HT-29 (cell line): ENCODE data around the gene ZFYVE9. TPM values are rescaled to one million over a fixed set of nuclear protein-coding genes. Genes with fewer than 3 reads are reported as not detected.
"Not testable (repeated sequence)": the region's sequence is repeated elsewhere in the genome, so short reads cannot be mapped to it uniquely, and the experiment has no call there.

Source experiments
- DNase-seq: peaks from one replicate; pipeline ENCODE4 v3.0.0-alpha.2; 2015; ENCODE audit warnings: low spot score
- total RNA-seq: library from RNA; depleted of rRNA; stranded (reverse); fragments of >200 nt; shearing (Covaris generic); gene quantifications from 2 replicates; pipeline ENCODE4 v1.2.3, GENCODE V29; 2014

Gene ZFYVE9
- total RNA-seq, 1 experiment from 2014 or later, result 6.3 TPM

DNA sequence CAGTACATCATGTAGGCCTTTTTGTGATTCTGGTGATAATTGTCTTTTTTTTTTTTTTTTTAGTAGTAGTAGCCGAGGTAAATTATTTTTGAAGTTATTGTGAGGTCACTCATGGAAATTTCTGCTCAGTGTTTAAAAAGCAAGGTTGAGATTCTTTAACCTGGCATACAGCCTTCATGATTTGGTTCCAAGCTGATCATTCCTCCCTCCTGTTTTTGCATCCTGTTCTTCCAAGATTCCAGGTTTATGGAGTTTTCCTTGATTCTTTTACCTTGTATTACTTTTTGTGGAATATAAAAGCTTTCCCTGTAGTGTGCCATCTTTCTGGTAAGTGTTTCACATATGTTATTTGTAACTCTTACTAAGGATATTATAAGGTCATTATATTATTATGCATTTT, 9.1 kb downstream of the ZFYVE9 start:
- no peak for DNase-seq

DNA sequence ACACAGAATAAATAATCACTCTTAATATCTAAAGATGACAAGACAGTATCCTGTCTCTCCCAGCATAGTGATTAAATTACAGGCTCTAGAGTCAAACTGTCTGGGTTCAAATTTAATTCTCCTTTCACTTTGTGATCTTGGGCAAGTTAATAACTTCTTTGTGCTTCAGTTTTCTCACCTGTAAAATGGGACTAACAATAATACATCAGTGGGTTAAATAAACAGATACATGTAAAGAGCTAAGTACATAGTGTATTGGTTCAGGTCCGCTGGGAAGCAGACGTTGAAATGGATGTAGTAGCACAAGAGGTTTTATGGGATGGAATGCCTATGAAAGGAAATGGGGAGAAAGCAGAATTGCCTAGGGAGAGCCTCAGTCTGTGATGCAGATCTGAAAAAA, 10.7 kb downstream of the ZFYVE9 start:
- DNase-seq, result no peak

DNA sequence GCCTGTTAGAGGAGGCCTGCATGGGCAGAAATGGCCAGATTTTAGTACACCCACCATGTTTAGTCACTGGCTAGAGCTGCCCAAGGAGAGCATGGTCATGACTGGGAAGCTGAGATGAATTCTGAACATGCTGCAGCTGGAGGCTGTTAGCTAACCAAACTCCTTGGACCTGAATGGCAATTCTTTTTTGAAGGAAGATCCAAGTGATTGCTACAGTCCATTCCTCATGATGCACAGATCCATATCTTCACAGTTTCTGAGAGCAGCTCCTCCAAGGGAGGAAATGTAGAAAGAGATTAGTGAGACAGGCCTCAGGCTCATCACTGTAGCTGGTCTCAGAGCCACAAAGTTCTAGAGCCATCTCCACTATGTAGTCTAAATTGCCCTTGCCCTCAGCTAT, 11.1 kb downstream of the ZFYVE9 start:
- DNase-seq, result no peak

DNA sequence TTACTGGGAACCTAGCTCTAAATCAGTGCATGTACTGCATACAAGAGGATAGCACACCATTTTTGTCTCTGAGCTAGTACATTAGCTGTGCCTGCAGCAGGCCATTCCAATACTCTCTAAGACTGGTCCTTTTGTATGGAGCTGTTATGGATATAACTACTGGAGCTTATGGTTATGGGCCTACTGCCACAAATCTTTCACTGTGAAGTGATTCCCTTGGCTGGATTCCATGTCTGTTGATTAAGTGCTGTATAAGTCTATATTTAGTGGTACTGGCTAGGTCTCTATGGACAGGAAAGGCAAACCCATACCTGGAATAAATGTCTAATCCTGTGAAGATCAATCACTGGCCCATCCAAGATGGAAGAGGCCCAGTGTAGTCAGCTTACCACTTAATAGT, 12.0 kb downstream of the ZFYVE9 start:
- no peak for DNase-seq

GRCh38 chr1:52156460-52156859, 14.6 kb downstream of the ZFYVE9 start:
- no peak for DNase-seq

DNA sequence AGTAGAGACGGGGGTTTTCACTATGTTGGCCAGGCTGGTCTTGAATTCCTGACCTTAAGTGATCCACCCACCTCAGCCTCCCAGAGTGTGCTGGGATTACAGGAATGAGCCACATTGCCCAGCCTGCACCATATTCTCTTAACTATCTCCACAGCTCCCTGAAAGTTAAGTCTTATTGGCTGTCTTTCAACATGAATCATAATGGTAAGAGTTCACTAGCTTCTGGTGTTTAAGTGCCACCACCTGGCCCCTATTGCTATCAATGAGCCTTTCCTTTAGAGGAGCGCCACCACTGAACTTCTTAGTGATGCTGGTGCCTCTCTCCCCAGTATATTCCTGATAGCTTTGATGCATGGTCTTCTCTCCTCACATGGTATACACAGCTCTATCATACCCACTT, 15.7 kb downstream of the ZFYVE9 start:
- DNase-seq, result no peak

- no peak for DNase-seq
These were observed 16.3 kb downstream of the ZFYVE9 start for GRCh38 chr1:52158218-52158617.

DNA sequence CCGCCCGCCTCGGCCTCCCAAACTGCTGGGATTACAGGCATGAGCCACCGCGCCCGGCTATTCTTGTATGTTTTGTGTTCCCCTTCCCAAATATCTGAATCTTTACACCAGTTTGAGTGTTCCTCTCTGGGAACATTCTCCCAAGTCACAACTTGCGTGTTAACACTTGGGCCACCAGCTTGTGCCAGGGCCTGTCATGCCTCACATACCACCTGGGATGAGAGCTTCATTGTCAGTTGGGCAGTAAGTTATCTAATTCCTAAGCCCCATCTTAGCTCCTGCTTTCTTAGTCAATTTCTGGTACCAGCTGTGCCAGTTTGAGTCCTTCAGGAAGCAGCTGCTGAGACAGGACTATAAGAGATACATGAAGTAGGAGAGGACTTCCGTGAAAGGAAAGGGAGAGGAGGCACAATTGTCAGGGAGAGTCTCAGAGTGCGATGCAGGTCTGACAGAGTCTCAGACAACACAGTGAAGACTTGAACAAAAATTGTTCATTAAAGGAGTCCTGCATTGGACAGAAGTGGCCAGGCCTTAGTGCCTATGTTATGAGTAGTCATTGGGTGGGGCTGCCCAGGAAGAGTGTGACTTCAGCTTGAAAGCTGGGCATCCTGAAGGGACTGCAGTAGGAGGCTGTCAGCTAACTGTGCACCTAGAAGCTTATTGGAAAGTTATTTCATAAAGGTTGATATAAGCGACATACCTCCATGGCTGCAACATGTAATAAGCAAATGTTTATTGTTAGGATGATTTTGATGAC, 17.3 kb downstream of the ZFYVE9 start:
- no peak for DNase-seq

- no peak for DNase-seq
These were observed 21.1 kb downstream of the ZFYVE9 start for GRCh38 chr1:52162947-52163346.

DNA sequence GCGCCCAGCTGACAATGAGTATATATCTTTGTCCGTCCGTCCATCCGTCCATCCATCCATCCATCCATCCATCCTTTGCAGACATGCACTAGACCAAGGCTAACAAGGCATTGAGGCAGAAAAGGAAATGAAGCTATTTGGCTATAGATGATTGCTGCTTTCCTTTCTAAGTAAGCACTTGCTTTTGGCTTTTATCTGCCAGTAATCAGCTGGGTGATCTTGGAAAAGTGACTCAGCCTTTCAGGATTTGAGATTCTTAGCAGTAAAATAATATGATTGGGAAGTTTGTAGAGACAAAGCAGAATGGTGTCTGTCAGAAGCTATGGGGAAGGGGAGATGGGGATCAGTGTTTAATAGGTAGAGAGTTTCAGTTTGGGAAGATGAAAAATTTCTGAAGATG, 22.7 kb downstream of the ZFYVE9 start:
- DNase-seq, result no peak

DNA sequence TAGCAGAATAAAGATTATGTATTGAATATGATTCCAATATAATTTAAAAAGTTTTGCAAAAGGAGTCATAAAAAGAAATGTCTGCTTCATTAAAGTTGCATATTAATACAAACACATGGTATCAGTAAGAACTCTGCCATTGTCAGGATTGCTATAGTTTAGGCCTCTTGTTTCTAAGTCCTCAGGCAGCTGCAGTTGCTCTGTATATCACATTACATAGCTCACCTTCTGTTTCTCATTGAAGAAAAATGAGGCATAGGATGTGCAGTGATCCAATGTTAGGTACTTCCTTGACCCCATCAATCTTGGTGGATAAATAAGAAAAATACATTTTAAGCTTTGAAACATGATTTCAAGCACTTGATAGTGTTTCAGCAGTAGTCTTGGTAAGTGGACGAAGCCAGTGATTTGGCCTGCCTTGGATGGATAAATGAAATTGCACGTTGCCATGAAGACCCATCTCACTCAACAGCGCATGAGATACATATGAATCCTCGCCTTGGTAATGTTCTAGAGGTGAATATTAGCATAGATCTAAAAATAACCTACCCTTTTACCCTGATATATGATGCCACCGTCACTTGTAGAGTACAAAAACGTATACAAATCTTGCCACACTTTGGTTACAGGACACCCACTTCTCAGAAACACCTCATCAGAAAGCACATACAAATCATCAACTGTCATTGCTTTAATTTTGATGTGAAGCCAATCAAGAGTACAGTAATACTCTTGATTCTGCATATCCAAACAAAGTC, 25.3 kb downstream of the ZFYVE9 start:
- DNase-seq, result no peak

- DNase-seq, result no peak
These were observed 26.6 kb downstream of the ZFYVE9 start for GRCh38 chr1:52168373-52169080.

DNA sequence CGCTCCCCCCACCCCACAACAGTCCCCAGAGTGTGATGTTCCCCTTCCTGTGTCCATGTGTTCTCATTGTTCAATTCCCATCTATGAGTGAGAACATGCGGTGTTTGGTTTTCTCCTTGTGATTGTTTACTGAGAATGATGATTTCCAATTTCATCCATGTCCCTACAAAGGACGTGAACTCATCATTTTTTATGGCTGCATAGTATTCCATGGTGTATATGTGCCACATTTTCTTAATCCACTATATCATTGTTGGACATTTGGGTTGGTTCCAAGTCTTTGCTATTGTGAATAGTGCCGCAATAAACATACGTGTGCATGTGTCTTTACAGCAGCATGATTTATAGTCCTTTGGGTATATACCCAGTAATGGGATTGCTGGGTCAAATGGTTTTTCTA, 29.3 kb downstream of the ZFYVE9 start:
- DNase-seq, result not testable (repeated sequence)

GRCh38 chr1:52179073-52179472, 37.2 kb downstream of the ZFYVE9 start:
- no peak for DNase-seq

- no peak for DNase-seq
These were observed 38.3 kb downstream of the ZFYVE9 start for GRCh38 chr1:52180176-52180575.

- DNase-seq, result not testable (repeated sequence)
These were observed 39.9 kb downstream of the ZFYVE9 start for GRCh38 chr1:52181759-52182158.

- not testable (repeated sequence) for DNase-seq
These were observed 40.4 kb downstream of the ZFYVE9 start for GRCh38 chr1:52182328-52182727.

DNA sequence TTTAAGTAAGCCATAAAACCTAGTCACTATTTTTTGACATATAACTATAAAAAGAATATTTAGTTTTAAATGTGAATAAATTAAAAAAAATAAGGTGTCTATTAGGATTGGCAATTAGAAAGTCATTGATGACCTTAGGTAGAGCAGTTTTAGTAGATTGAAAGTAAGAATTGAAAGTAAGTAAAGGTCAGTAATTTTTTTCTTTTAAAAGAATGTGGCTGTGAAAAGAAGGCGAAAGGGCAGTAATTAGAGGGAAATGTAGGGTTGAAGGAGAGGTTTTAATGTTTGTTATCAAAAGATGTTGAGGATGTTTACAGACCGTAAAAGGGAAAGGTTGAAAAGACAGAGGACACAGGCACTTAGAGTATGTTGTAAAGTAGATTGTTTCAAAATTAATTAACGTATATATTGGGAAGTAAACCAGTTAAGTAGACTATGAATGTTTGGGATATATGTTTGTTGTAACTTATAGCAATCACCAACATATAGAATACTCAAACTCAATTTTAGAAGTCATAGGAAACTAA, 41.0 kb downstream of the ZFYVE9 start:
- peak; percentile 11 for DNase-seq

DNA sequence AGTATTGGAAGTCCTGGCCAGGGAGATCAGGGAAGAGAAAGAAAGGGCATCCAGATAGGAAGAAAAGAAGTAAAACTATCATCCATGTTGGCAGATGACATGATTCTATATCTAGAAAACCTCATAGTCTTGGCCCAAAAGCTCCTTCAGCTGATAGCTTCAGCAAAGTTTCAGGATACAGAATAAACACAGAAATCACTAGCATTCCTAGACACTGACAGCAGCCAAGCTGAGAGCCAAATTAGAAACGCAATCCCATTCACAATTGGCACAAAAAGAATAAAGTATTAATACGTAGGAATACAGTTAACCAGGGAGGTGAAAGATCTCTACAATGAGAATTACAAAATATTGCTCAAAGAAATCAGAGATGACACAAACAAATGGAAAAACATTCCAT, 44.6 kb downstream of the ZFYVE9 start:
- DNase-seq, result no peak

- no peak for DNase-seq
These were observed 48.1 kb downstream of the ZFYVE9 start for GRCh38 chr1:52189898-52190480.

GRCh38 chr1:52190500-52191252, 48.8 kb downstream of the ZFYVE9 start:
- no peak for DNase-seq
